SU-DHL-6 (cell line): ENCODE measurements around the gene NRG3.

Experiments
- EZH2phosphoT487 ChIP-seq: fragments of 200-600 bp; sonication (generic), shearing (Covaris generic); conservative IDR thresholded peaks from 2 replicates; pipeline ENCODE4 v1.6.1; 2018; ENCODE audit warnings: mild to moderate bottlenecking, antibody characterized with exemption, low read length, moderate library complexity, mixed read lengths
- TF ChIP-seq, protein P1 (sequence below): fragments of 200-600 bp; sonication (generic); IDR thresholded peaks from one replicate; pipeline ENCODE4 v1.5.1; 2017; ENCODE audit warnings: antibody characterized with exemption, mild to moderate bottlenecking, low read length, moderate library complexity; ENCODE audit not compliant: insufficient read depth, poor library complexity, severe bottlenecking

DNA sequence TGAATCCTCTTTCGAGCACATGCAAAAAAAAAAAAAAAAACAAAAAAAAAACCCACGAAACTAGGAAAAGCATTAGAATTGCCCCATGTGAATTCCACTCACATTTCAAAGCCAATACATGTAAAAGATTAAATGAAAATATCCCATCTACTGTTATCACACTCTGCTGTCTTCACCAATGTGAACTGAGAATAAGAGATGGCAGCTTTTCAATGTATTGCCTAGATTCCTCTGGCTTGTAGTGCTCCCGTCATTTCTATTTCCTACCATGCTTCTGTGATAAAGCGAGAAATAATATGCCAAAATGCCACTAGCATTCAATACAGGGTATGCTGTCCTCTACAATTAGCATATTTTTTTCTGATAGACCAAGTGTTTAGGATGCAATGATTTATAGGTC is 517.0 kb downstream of the NRG3 start:
- TF ChIP-seq, protein P1, sequence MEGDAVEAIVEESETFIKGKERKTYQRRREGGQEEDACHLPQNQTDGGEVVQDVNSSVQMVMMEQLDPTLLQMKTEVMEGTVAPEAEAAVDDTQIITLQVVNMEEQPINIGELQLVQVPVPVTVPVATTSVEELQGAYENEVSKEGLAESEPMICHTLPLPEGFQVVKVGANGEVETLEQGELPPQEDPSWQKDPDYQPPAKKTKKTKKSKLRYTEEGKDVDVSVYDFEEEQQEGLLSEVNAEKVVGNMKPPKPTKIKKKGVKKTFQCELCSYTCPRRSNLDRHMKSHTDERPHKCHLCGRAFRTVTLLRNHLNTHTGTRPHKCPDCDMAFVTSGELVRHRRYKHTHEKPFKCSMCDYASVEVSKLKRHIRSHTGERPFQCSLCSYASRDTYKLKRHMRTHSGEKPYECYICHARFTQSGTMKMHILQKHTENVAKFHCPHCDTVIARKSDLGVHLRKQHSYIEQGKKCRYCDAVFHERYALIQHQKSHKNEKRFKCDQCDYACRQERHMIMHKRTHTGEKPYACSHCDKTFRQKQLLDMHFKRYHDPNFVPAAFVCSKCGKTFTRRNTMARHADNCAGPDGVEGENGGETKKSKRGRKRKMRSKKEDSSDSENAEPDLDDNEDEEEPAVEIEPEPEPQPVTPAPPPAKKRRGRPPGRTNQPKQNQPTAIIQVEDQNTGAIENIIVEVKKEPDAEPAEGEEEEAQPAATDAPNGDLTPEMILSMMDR = no peak
- no peak for TF ChIP-seq EZH2phosphoT487
